SK-N-MC (cell line): ENCODE results near the gene AKAP13.

Experiments
- EZH2 ChIP-seq: fragments of 200-600 bp; sonication (generic); IDR thresholded peaks from one replicate; pipeline ENCODE4 v1.6.1; 2017; ENCODE audit warnings: antibody characterized with exemption
- FOXP2 ChIP-seq: optimal IDR thresholded peaks from 2 replicates; pipeline ENCODE3; 2011; ENCODE audit warnings: mild to moderate bottlenecking, moderate library complexity; ENCODE audit not compliant: insufficient read depth; ENCODE audit errors: extremely low read length, control extremely low read depth
- POLR2AphosphoS5 ChIP-seq: IDR thresholded peaks from 2 replicates; pipeline ENCODE4 v1.6.1; 2012; ENCODE audit warnings: mild to moderate bottlenecking, low read depth, low read length, borderline replicate concordance

DNA sequence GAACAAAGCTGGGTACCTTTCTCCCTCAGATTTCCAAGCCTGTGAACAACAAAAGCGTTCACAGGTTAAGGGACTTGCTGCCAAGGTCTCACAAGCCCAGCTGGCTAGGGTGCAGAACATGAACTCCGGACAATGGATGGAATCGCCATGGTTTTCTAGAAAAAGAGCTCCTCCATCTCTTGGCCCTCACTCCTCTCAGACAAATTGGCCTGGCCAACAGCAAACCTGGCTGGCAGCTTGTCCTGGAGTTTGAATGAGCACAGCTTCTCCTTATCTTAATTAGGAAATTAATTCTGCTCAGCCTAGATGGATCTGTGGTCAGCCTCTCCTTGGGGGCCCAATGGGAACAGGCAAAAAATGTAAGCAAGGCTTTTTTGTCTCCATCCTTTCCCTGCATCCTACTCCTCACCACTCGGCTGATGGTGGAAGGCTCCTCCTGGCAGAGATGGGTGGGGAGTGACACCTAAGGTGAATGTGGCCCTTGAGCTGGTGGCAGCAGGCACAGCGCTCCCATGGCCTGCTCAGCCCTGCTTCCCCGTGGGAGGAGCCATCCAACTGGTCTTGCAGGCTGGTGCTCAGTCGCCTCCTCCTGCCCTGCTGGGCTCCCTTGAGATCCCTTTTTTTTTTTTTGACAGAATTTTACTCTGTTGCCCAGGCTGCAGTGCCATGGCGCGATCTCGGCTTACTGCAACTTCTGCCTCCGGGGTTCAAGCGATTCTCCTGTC is 408.5 kb downstream of the AKAP13 start:
- TF ChIP-seq POLR2AphosphoS5 (no peak), EZH2 (no peak), FOXP2 (no peak)
